NCI-H460 (cell line): ENCODE measurements around the gene MB21D2. TPM values are rescaled to one million over a fixed set of nuclear protein-coding genes. Genes with fewer than 3 reads are reported as not detected.

Experiments used
- DNase-seq: peaks from one replicate; pipeline ENCODE4 v3.0.0-alpha.2; 2016; ENCODE audit warnings: low read depth; ENCODE audit errors: extremely low read depth
- total RNA-seq: library from RNA; depleted of rRNA; stranded (reverse); fragments of >200 nt; shearing (Covaris generic); gene quantifications from 2 replicates; pipeline ENCODE4 v1.2.3, GENCODE V29; 2014

Gene MB21D2
- total RNA-seq, 1 experiment from 2014 or later: 11.8 TPM

- no peak for DNase-seq
These were observed 77.4 kb downstream of the MB21D2 start for GRCh38 chr3:192840143-192840836.

DNA sequence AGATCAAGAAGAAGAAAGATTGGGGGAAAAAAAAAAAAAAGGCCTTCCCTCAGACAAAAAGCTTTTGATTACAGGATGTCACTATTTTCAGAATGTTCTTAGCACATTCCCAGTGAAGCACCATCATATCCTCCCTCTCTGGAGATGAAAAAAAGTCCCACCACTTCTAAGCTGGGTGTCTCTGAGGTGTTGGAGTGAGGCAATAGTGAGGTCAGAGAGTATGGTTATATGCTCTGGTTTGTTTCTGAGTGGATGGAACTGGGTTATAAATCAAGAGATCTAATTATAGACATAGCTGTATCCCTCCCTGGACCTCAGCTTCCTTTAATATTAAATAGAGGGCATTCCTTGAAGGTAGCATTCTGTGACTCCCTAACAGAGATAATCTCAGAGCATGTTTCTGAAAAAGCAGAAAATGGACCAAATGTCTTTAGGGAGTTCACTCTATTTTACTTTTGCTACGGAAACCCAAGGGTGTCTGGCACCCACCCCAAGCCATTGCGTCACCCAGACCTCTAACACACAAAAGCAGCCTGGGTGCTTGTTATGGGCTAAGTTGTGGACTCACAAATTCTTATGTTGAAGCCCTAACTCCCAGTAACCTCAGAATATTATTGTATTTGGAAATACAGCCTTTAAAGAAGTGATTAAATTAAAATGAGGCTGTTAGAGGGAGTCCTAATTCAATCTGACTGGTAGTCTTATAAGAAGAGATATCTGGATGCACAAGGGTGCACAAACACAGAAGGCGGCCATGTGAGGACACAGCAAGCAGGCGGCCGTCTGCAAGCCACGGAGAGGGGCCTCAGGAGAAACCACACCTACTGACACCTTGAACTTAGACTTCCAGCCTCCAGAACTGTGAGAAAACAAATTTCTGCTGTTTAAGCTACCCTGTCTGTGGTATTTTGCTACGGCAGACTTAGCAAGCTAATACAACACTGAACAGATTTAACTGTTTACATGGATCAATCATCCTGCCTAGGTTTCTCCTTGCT is 81.5 kb downstream of the MB21D2 start:
- DNase-seq: no peak

DNA sequence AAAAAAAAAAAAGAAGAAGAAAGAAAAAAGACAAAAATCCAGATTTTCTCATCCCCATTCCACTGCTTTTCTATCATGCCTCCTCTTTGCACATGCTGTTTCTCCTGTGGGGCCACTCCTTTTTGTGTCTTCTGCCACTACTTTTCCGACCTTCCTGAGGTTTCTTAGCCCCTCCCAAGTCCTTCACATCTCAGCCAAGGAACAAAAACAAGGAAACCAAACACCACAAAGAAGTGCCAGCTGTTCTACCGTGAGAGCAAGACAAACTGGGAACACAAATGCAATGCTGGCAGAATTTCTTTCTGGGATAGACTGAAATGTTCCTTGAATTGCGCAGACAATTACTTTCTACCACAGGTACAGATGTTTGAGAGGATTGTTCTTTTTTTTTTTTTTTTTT is 83.2 kb downstream of the MB21D2 start:
- DNase-seq: no peak

- DNase-seq: no peak
These were observed 84.3 kb downstream of the MB21D2 start for GRCh38 chr3:192833177-192833890.

DNA sequence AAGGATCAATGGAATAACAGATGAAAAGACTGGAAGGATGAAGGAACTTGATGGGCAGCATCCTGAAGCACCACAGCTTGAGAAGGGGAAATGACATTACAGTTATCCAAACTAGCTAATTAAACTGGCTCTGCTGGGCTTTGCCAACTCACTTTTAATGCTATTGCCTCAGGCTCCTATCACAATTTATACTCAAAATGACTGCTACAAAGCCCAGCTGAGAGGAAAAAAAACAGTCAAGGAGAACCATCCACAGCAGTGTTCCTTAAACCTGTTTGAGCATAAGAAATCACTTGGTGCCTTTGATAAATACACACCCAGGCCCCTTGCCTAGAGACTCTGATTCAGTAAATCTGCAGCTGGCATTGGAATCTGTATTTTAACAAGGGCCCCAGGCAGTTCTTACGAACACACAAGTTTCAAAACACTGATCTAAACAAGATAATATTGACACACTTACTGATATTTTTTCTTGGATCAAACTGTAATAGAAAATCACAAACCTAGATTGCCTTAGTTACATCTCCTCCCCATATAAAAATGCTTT is 85.8 kb downstream of the MB21D2 start:
- no peak for DNase-seq

- DNase-seq: no peak
These were observed 86.5 kb downstream of the MB21D2 start for GRCh38 chr3:192831111-192831644.

DNA sequence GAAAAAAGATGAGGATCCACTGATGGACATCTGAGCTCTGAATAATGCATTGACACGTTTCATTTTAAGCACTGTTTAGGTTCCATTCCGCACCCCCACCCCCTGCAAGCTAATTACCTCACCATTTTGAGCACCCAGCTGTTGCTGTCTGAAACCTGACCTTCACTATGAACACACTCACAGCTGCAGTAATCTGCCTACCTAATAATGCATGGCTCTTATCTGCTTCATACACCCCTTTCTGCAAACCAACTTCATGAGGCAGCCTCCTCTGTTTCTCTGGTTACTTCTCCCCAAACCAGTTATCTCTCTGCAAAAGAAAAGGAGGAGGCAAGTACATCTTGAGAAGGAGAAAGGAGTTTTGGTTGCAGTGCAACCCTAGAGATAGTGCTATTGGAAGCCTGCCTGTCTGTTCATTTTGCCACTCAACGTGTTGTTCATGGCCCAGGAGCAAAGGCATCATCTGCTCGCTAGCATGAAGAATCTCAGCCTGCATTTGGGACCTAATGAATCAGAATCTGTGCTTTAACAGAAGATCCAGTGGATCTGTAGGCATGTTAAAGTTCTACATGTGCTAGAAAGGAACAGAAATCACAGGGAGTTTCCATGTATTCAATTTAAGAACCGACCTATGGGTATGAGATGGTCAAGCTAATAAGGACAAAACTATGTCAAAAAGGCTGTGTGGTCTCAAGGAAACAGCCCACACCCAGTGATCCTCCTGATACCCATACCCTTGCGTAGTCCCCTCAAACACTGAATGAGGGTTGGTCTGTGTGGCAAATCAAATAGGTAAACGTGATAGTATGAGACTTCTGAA is 87.2 kb downstream of the MB21D2 start:
- DNase-seq: no peak

DNA sequence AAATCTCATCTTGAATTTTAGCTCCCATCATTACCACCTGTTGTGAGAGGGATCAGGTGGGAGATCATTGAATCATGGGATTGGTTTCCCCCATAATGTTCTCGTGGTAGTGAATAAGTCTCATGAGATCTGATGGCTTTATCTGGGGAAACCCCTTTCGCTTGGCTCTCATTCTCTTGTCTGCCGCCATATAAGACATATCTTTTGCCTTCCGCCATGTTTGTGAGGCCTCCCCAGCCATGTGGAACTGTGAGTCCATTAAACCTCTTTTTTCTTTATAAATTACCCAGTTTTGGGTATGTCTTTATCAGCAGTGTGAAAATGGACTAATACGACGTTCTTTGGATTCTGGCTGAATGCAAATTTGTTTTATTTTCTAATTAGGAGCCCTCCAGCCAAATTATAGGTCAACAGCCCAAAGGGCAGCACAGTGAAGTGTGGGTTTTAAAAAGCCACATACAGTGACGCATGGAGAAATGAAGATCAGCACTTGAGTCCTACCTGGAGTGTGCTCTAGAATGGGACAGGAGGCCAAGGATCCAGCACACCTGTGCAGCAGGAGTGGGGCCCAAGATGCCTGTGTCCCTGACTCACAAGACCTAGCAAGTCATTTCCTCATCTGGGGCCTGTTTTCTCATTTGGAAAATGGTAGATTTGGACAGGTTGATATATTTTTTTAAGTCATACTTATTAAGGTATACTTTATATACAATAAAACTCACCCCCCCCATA is 89.6 kb downstream of the MB21D2 start:
- no peak for DNase-seq

- DNase-seq: no peak
These were observed 90.4 kb downstream of the MB21D2 start for GRCh38 chr3:192827208-192827607.

- DNase-seq: no peak
These were observed 91.2 kb downstream of the MB21D2 start for GRCh38 chr3:192826214-192827006.

GRCh38 chr3:192825657-192826200 is 91.9 kb downstream of the MB21D2 start:
- no peak for DNase-seq

GRCh38 chr3:192825216-192825615 is 92.4 kb downstream of the MB21D2 start:
- no peak for DNase-seq

GRCh38 chr3:192824313-192824712 is 93.3 kb downstream of the MB21D2 start:
- no peak for DNase-seq

- no peak for DNase-seq
These were observed 96.5 kb downstream of the MB21D2 start for GRCh38 chr3:192821161-192821560.

DNA sequence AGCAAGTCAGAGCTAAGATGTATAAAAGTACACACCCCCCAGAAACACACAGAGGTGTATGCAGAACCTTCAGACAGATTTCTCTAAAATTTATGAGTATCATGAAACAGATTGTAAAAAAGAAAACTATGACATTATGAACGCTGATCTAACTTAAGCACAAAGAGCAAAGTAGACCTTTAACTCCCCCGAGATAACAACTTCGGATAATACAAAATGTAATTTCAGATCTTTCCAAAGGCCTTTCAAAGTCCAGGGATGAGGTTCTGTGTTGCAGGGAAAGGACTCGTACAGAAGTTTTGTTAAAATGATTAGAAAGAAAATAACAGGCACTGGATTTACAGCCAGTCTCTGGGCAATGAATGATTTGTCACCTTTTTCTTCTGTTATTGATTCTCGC is 97.5 kb downstream of the MB21D2 start:
- no peak for DNase-seq

GRCh38 chr3:192819001-192819569 is 98.6 kb downstream of the MB21D2 start:
- DNase-seq: no peak

- DNase-seq: no peak
These were observed 99.5 kb downstream of the MB21D2 start for GRCh38 chr3:192818126-192818525.

DNA sequence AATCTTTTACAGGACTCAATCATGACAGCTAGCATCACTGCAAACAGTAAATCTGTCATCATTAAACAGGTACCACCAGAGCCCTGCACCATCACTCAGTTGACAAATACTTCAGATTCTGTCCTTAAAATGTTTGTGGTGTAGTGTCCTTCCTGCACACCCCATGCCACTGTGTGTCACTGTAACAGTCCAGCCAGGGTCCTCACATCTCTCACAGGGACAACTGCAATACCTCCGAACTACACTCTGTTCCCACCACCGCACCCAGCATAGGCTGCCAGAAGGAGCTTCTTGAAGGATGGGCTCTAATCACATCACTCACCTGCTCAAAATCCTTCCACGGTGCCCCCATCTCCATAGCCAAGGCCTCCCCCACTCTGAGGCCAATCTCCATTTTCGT is 100.2 kb downstream of the MB21D2 start:
- DNase-seq: no peak
